GM21367 (cell line): Measurements from ENCODE around the gene KIF21A.
"Not testable (repeated sequence)": the region's sequence is repeated elsewhere in the genome, so short reads cannot be mapped to it uniquely, and the experiment has no call there.

Experiments used
- ATAC-seq: cut with Tn5 transposase; IDR thresholded peaks from one replicate; pipeline ENCODE4 v1.9.1; 2021; ENCODE audit not compliant: unreplicated experiment

The KIF21A gene

GRCh38 chr12:39443081-39443928 is at the start of gene KIF21A:
Gene KIF21A, minus strand, starts transcription at chr12:39443120. Its CDS starts 150 bp downstream, at chr12:39442970.
- ATAC-seq: peak; percentile 96

- ATAC-seq: no peak
Observed at GRCh38 chr12:39490500-39491282, 47.8 kb upstream of the KIF21A start.

- no peak for ATAC-seq
Observed at GRCh38 chr12:39483597-39483996, 40.7 kb upstream of the KIF21A start.

GRCh38 chr12:39483042-39483441 is 40.1 kb upstream of the KIF21A start:
- ATAC-seq: no peak

- no peak for ATAC-seq
Observed at GRCh38 chr12:39476894-39477293, 34.0 kb upstream of the KIF21A start.

GRCh38 chr12:39476121-39476520 is 33.2 kb upstream of the KIF21A start:
- no peak for ATAC-seq

GRCh38 chr12:39475136-39475535 is 32.2 kb upstream of the KIF21A start:
- not testable (repeated sequence) for ATAC-seq

- ATAC-seq: peak; percentile 71
Observed at GRCh38 chr12:39467432-39467870, 24.5 kb upstream of the KIF21A start.

- no peak for ATAC-seq
Observed at GRCh38 chr12:39464976-39465695, 22.2 kb upstream of the KIF21A start.

- ATAC-seq: no peak
Observed at GRCh38 chr12:39461059-39461458, 18.1 kb upstream of the KIF21A start.

- no peak for ATAC-seq
Observed at GRCh38 chr12:39459027-39459434, 16.1 kb upstream of the KIF21A start.

- no peak for ATAC-seq
Observed at GRCh38 chr12:39451977-39452376, 9.1 kb upstream of the KIF21A start.

- ATAC-seq: no peak
Observed at GRCh38 chr12:39448038-39448437, 5.1 kb upstream of the KIF21A start.

- no peak for ATAC-seq
Observed at GRCh38 chr12:39443929-39444209, 949 bp upstream of the KIF21A start.

GRCh38 chr12:39442831-39443080 is 164 bp downstream of the KIF21A start:
- peak; percentile 25 for ATAC-seq

- ATAC-seq: peak; percentile 13
Observed at GRCh38 chr12:39441963-39442830, 723 bp downstream of the KIF21A start.

- no peak for ATAC-seq
Observed at GRCh38 chr12:39441189-39441962, 1.5 kb downstream of the KIF21A start.

GRCh38 chr12:39440781-39441180 is 2.1 kb downstream of the KIF21A start:
- ATAC-seq: no peak

- ATAC-seq: no peak
Observed at GRCh38 chr12:39440101-39440500, 2.8 kb downstream of the KIF21A start.

- ATAC-seq: no peak
Observed at GRCh38 chr12:39435531-39435930, 7.4 kb downstream of the KIF21A start.
